Right ventricle myocardium superior (tissue), 1 donor: Measurements from ENCODE around the gene TBC1D21. TPM values are rescaled to one million over a fixed set of nuclear protein-coding genes. Genes with fewer than 3 reads are reported as not detected.
A peak's percentile ranks its signal among the peaks of the same experiment; 100 is the strongest.

Source experiments
- ATAC-seq: fragments of 200-7000 bp; cut with Tn5 transposase; one replicate; pipeline ENCODE4 v1.9.1; 2020; ENCODE audit warnings: mild to moderate bottlenecking; ENCODE audit not compliant: poor library complexity
- DNase-seq: peaks from one replicate; pipeline ENCODE4 v3.0.0-alpha.2; 2020
- intact Hi-C: fragments of 100-400 bp; cut with DNase I; formaldehyde crosslinking; loops from one replicate; pipeline ENCODE4 v1.11.2; 2022
- long read RNA-seq: library from polyadenylated mRNA; unstranded; transcript quantifications from one replicate; pipeline ENCODE4 v2.0.0, GENCODE V29; 2021
- total RNA-seq: library from RNA; stranded (reverse); fragmentation: NEBNext Ultra II Directional; extraction: Animal tissue kit (Norgen Biotek cat#: 25700); gene quantifications from one replicate; pipeline ENCODE4 v1.2.1, GENCODE V29; 2021
- donor health status: DM: no; HTN: yes; CAD: no; lungs with severe emphysema.

The TBC1D21 gene
- total RNA-seq = not detected
- long read RNA-seq = 0 reads

GRCh38 chr15:73873456-73873855, at the start of gene TBC1D21:
Gene TBC1D21 (plus strand): TSS chr15:73873564. CDS start chr15:73873710, 146 bp downstream.
- intact Hi-C loops = no loop called here
- ATAC-seq (no peak), DNase-seq (no peak)

DNA sequence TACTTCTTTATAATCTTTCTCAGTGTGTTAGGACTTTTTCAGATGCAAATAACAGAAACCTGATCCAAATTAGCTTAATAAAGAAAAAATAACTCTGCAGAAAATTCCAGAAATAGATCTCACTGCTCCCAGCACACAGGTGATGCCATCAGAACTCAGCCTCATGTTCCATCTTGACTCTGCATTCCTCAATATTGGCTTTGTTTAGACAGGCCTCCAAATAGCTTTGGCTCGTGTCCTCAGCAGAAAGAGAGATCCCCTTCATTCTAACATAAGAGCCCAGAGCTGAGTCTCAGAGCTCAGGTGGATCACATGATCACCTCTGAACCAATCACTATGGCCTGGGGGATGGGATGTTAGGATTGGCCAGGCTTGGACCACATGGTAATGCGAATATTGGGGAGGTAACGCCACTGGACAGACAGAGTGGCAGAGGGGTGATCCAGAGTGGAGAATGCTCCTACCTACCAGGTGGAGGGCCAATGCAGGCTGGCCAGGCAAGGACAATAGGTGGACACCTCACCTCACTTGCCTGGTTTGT, 46.6 kb upstream of the TBC1D21 start:
- ATAC-seq (no peak), DNase-seq (no peak)
- intact Hi-C loops = no loop called here

DNA sequence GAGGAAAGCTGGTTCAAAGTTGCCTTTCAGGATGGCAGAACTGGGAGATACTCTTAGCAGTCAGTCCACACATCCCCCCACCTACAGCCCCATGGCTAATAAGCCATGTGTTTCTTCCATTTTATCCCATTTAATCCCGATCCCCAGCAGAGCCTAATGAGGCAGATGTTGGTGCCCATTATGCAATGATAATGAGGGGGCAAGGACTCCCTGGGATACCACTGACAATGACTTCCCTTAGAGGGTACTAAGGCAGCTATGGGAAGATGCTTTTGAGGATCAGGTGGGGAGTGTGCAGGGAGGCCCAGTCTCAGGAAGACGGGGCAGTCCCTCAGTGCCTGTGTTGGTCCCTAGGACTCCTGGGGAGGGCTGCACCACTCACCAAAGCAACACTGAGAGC, 43.8 kb upstream of the TBC1D21 start:
- DNase-seq = no peak
- ATAC-seq = no peak
- intact Hi-C loops = no loop called here

- no peak for ATAC-seq
- intact Hi-C loops = no loop called here
- no peak for DNase-seq
Observed at GRCh38 chr15:73832657-73833056, 40.7 kb upstream of the TBC1D21 start.

- ATAC-seq (no peak), DNase-seq (no peak)
- intact Hi-C loops = no loop called here
Observed at GRCh38 chr15:73836845-73837244, 36.5 kb upstream of the TBC1D21 start.

- DNase-seq (peak; percentile 89), ATAC-seq (peak; percentile 98)
- intact Hi-C loops = no loop called here
Observed at GRCh38 chr15:73838831-73839426, 34.4 kb upstream of the TBC1D21 start.

DNA sequence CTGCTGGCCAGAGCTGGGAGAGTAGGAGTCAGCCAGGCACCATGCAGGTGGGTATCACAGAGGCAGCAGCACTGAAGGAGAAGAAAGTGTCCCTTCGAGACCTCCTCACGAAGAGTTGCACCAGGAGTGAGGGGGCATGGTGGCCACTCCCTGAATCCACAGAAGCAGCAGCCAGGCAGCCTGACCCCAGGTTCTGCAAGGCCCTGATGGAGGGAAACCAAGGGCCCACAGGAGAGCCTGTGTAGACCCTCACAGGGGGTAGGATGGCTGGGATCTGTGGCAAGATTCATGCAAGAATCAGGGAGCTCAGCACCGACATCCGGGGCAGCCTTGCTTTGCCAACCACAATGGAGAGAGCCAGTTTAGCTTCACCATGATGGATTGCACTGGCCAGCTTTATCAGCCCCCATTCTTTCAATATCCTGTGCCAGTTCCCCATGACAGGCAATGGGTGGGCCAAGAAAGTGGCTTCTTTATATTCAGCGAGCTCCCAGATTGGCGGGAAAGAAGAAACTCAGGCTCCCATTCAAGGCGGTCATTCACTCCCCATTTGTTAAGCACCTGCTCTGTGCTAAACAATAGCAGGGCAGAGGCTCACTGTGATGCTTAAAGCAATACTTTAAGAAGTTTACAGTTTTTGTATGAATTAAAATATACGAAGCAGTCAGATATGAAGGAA, 33.5 kb upstream of the TBC1D21 start:
- intact Hi-C loops = no loop called here

DNA sequence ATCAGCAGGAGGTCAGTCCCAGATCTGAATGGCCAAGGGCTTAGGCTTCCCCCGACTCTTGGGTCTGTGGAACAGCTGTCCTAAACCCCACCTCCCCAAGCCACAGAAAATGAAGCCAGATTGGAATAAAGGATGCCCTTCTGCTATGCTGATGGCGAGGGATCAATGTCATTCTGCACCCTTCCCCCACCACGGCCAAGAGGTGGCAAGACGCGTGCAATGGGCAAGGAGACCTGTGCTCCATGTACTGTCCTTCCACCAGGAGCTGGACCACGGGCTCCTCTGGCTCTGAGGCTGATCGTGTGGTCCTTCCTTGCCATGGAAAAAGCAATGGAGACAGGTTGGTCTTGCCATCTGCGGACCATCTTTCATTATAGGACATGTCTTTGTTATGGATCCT, 32.6 kb upstream of the TBC1D21 start:
- DNase-seq = no peak
- intact Hi-C loops = no loop called here
- no peak for ATAC-seq

More for the DNA sequence above, 33.5 kb upstream of the TBC1D21 start:
- no peak for DNase-seq
- no peak for ATAC-seq

DNA sequence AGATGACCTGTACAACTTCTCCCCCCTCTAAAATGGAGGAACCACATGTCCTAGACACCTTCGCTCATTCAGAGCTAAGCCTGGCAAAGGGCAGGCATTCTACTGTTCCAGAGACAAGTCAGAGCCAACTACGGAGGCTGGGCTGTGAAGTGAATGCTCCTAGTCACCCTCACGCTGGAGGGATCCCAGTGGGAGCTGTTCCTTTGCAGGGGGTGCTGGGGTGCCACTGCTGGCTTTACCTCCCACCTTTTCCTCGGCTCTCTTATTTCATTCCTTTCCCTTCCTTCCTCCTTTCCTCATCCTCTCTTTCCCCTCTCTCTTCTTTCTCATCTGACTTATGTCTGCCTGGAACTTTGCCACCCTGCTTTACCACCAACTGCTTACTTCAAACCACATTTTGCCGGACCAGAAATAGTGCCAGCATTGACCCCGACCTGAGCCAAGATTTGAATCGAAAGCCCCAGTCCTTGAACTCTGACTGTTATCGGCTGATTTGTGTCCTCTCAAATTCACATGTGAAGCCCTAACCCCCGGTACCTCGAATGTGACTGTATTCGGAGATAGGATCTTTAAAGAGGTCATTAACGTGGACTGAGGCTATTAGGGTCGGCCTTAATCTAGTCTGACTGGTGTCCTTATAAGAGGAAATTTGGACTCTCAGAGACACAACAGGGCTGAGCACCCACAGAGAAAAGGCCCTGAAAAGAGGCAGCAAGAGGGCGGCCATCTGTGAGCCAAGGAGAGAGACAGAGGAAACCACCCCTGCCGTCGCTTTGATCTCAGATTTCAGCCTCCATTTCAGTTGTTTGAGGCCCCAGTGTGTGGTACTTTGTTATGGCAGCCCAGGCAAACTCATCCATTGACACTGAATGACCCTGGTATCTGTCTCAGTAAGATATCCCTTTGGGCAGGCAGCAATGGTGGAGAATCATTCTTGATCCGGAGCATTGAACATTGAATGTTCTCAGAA, 31.3 kb upstream of the TBC1D21 start:
- no peak for ATAC-seq
- intact Hi-C loops = no loop called here
- no peak for DNase-seq

DNA sequence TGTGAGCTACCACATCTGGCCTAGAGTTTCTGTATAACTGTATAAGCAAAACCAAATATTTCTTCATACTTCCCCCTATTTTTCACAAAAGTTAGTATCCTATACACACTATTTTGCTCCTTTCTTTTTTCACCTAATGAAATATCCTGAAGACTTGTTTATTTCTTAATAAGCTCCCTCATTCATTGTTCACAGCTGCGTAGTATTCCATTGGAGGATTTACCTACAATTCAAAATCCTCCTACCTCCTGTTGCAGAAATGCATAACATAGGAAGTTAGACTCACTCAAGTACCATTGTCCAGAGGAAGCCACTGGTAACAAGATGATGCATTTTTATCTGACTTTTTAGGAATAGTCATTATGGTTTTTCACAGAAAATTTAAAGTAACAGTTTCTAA, 29.6 kb upstream of the TBC1D21 start:
- ATAC-seq (no peak), DNase-seq (no peak)
- intact Hi-C loops = no loop called here

- intact Hi-C loops = no loop called here
- no peak for ATAC-seq
- no peak for DNase-seq
Observed at GRCh38 chr15:73844356-73844755, 29.0 kb upstream of the TBC1D21 start.

- intact Hi-C loops = no loop called here
- no peak for ATAC-seq
Observed at GRCh38 chr15:73845507-73845906, 27.9 kb upstream of the TBC1D21 start.

DNA sequence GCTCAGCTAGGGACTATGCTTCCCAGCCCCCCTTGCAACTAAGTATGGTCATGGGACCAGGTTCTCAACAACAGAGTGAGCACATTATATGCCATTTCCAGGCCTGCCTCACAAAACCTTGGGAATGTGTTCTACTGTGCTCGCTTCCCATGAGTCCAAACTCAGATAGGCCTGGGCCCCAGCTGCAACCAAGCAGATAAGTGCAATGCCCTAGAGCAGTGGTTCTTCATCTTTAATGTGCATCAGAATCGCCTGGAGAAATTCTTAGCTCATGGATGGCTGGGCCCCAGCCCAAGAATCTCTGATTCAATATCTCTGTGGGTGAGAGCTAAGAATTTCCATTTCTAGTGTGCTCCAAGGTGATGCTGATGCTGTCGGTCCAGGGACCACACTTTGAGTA, 27.5 kb upstream of the TBC1D21 start:
- no peak for ATAC-seq
- intact Hi-C loops = no loop called here
- DNase-seq = no peak

More at GRCh38 chr15:73845507-73845906, 27.9 kb upstream of the TBC1D21 start:
- DNase-seq = no peak

DNA sequence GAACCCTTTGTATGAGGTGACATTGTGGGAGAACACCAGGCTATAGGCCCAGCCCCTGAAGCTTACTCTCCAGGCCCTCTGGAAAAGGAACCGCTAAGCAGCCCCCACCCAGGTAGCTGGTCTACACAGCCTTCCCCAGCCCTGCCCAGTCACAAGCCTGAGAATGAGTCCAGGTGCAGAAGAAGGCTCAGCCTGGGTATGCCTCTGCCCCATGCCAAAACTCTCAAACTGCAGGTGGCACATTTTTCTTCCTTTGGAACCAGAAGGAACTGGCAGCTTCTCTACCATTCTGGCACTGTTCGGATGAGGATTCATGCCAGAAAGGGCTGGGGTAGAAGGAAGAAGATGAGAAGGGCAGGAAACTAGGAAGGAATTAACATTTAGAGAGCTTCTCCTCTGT, 23.7 kb upstream of the TBC1D21 start:
- intact Hi-C loops = no loop called here
- DNase-seq (no peak), ATAC-seq (no peak)

GRCh38 chr15:73850228-73850627, 23.1 kb upstream of the TBC1D21 start:
- intact Hi-C loops = no loop called here
- ATAC-seq = no peak
- DNase-seq = no peak

DNA sequence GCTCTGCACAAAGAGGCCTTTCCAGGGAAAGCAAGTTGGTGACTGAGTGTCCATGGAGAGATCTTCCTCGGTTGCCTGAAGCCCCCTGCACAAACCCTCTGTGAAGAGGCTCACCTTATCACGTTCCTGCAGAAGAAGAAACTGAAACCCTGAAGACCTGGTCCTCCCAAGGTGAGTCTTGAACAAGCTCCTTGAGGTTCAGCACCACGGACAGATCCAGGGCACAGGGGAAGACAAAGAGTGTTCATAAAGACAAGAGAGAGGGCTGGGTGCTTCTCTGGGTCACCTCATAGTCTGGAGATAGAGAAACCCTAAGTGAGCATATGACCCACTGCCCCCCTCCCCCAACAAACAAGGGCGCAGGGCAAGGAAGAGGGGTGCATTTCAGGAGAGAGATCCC, 21.7 kb upstream of the TBC1D21 start:
- ATAC-seq (no peak), DNase-seq (no peak)
- intact Hi-C loops = no loop called here

- ATAC-seq (no peak), DNase-seq (no peak)
- intact Hi-C loops = no loop called here
Observed at GRCh38 chr15:73852507-73852906, 20.9 kb upstream of the TBC1D21 start.

GRCh38 chr15:73854265-73854664, 19.1 kb upstream of the TBC1D21 start:
- intact Hi-C loops = no loop called here
- peak; percentile 60 for ATAC-seq

GRCh38 chr15:73856458-73857192, 16.7 kb upstream of the TBC1D21 start:
- intact Hi-C loops = no loop called here
- ATAC-seq = peak; percentile 85
- DNase-seq = peak; percentile 75

More at GRCh38 chr15:73854265-73854664, 19.1 kb upstream of the TBC1D21 start:
- DNase-seq = no peak
